Omental fat pad (tissue), 4 donors: Measurements from ENCODE around the gene TMEM127. TPM values are rescaled to one million over a fixed set of nuclear protein-coding genes. Genes with fewer than 3 reads are reported as not detected.
"Not testable (repeated sequence)": the region's sequence is repeated elsewhere in the genome, so short reads cannot be mapped to it uniquely, and the experiment has no call there.

Source experiments
- ATAC-seq: fragments of 150-250 bp; one replicate; pipeline ENCODE4 v1.9.1; 2016; ENCODE audit warnings: mild to moderate bottlenecking, moderate library complexity; ENCODE audit not compliant: low FRiP score
- DNase-seq: peaks from one replicate; pipeline ENCODE4 v3.0.0-alpha.2; 2019; ENCODE audit warnings: low spot score
- CTCF ChIP-seq, 3 donors: fragments of 450-650 bp; IDR thresholded peaks; one replicate each; pipeline ENCODE4 v1.5.1; 2016 to 2017; ENCODE audit warnings: antibody characterized with exemption in 3 of 3, mild to moderate bottlenecking in 3 of 3, moderate library complexity in 2 of 3
- total RNA-seq, 4 donors: library from RNA; depleted of rRNA; stranded (reverse); fragments of >200 nt; gene quantifications; one replicate each; pipeline ENCODE4 v1.1.0, GENCODE V29; 2016

The TMEM127 gene
- total RNA-seq, 4 donors from 2014 or later = 34.5 to 52.1 (median 43.2) TPM

GRCh38 chr2:96304606-96305005 is 38.8 kb upstream of the TMEM127 start:
- TF ChIP-seq CTCF (IDR thresholded peaks at IDR 0.05) = no peak

GRCh38 chr2:96301865-96302264 is 36.1 kb upstream of the TMEM127 start:
- TF ChIP-seq CTCF (IDR thresholded peaks at IDR 0.05) = no peak
- no peak for ATAC-seq
- DNase-seq = no peak

More at GRCh38 chr2:96304606-96305005, 38.8 kb upstream of the TMEM127 start:
- DNase-seq (no peak), ATAC-seq (no peak)

GRCh38 chr2:96296925-96297324 is 31.1 kb upstream of the TMEM127 start:
- DNase-seq = no peak
- no peak for TF ChIP-seq CTCF (IDR thresholded peaks at IDR 0.05)
- no peak for ATAC-seq

- ATAC-seq, DNase-seq: not testable (repeated sequence)
Observed at GRCh38 chr2:96294271-96294670, 28.5 kb upstream of the TMEM127 start.

- ATAC-seq (no peak), DNase-seq (no peak)
- no peak for TF ChIP-seq CTCF (IDR thresholded peaks at IDR 0.05)
Observed at GRCh38 chr2:96291751-96292150, 26.0 kb upstream of the TMEM127 start.

- TF ChIP-seq CTCF (IDR thresholded peaks at IDR 0.05) = no peak
- no peak for DNase-seq
- ATAC-seq = no peak
Observed at GRCh38 chr2:96287273-96287856, 21.6 kb upstream of the TMEM127 start.

- ATAC-seq = no peak
- TF ChIP-seq CTCF (IDR thresholded peaks at IDR 0.05) = no peak
- no peak for DNase-seq
Observed at GRCh38 chr2:96276787-96277499, 11.1 kb upstream of the TMEM127 start.
